HepG2 (cell line): Measurements from ENCODE around the gene LCAT. TPM values are rescaled to one million over a fixed set of nuclear protein-coding genes. Genes with fewer than 3 reads are reported as not detected.

Source experiments
- ARNTL ChIP-seq: sonication (generic); formaldehyde crosslinking; IDR thresholded peaks from 2 replicates; pipeline ENCODE4 v1.4.0; 2020; ENCODE audit warnings: mild to moderate bottlenecking, missing genetic modification reagents
- CCDC6 ChIP-seq: sonication (generic); formaldehyde crosslinking; IDR thresholded peaks from 2 replicates; pipeline ENCODE4 v1.8.1; 2022; ENCODE audit warnings: mild to moderate bottlenecking, missing genetic modification reagents, moderate library complexity
- GMEB2 ChIP-seq: IDR thresholded peaks from 2 replicates; pipeline ENCODE4 v1.6.1; 2016; ENCODE audit warnings: missing biosample characterization, missing genetic modification reagents, low read depth
- MXD3 ChIP-seq: IDR thresholded peaks from 2 replicates; pipeline ENCODE4 v1.6.1; 2016; ENCODE audit warnings: mild to moderate bottlenecking, missing biosample characterization, missing genetic modification reagents
- NR0B2 ChIP-seq: sonication (generic); formaldehyde crosslinking; IDR thresholded peaks from 2 replicates; pipeline ENCODE4 v1.4.0; 2020; ENCODE audit warnings: mild to moderate bottlenecking, missing genetic modification reagents
- POGK ChIP-seq: sonication (generic); formaldehyde crosslinking; conservative IDR thresholded peaks from 2 replicates; pipeline ENCODE4 v1.8.0; 2022; ENCODE audit warnings: mild to moderate bottlenecking, moderate library complexity, missing genetic modification reagents
- RARG ChIP-seq: sonication (generic); formaldehyde crosslinking; IDR thresholded peaks from 2 replicates; pipeline ENCODE4 v1.4.0; 2020; ENCODE audit warnings: low read depth, mild to moderate bottlenecking, missing genetic modification reagents
- RBAK ChIP-seq: sonication (generic); formaldehyde crosslinking; IDR thresholded peaks from 2 replicates; pipeline ENCODE4 v1.5.1; 2020; ENCODE audit warnings: mild to moderate bottlenecking, missing genetic modification reagents
- SP5 ChIP-seq: IDR thresholded peaks from 2 replicates; pipeline ENCODE4 v1.6.1; 2016; ENCODE audit warnings: low read depth, borderline replicate concordance
- YY1 ChIP-seq: IDR thresholded peaks from 2 replicates; pipeline ENCODE4 v1.6.1; 2011; ENCODE audit warnings: low read length, low read depth, moderate library complexity, mild to moderate bottlenecking; ENCODE audit not compliant: insufficient read depth, insufficient replicate concordance
- ZNF160 ChIP-seq: sonication (generic); formaldehyde crosslinking; IDR thresholded peaks from 2 replicates; pipeline ENCODE4 v1.8.0; 2022; ENCODE audit warnings: mild to moderate bottlenecking, inconsistent platforms, missing genetic modification reagents
- ZNF180 ChIP-seq: sonication (generic); formaldehyde crosslinking; IDR thresholded peaks from 2 replicates; pipeline ENCODE4 v1.4.0; 2020; ENCODE audit warnings: low read depth, missing genetic modification reagents, borderline replicate concordance
- ZNF33B ChIP-seq: sonication (generic); formaldehyde crosslinking; IDR thresholded peaks from 2 replicates; pipeline ENCODE4 v1.5.1; 2020; ENCODE audit warnings: mild to moderate bottlenecking, missing genetic modification reagents
- ZNF441 ChIP-seq: sonication (generic); formaldehyde crosslinking; IDR thresholded peaks from 2 replicates; pipeline ENCODE4 v1.7.0; 2021; ENCODE audit warnings: missing genetic modification reagents, borderline replicate concordance
- ZNF597 ChIP-seq: sonication (generic); formaldehyde crosslinking; IDR thresholded peaks from 2 replicates; pipeline ENCODE4 v1.5.0; 2020; ENCODE audit warnings: missing genetic modification reagents
- ZNF605 ChIP-seq: sonication (generic); formaldehyde crosslinking; IDR thresholded peaks from 2 replicates; pipeline ENCODE4 v1.8.0; 2022; ENCODE audit warnings: mild to moderate bottlenecking, missing genetic modification reagents
- ZNF674 ChIP-seq: sonication (generic); formaldehyde crosslinking; IDR thresholded peaks from 2 replicates; pipeline ENCODE4 v1.5.0; 2020; ENCODE audit warnings: low read depth, mild to moderate bottlenecking, missing genetic modification reagents
- ZSCAN5A ChIP-seq: sonication (generic); formaldehyde crosslinking; IDR thresholded peaks from 2 replicates; pipeline ENCODE4 v1.8.0; 2022; ENCODE audit warnings: mild to moderate bottlenecking, missing genetic modification reagents, borderline replicate concordance
- polyA plus RNA-seq, 8 experiments: library from polyadenylated mRNA; depleted of rRNA in 3 of 8; stranded (reverse) in 7 of 8; unstranded in 1 of 8; fragments of >200 nt; fragmentation: Illumina TruSeq in 4 of 8; extraction: Trizol in 4 of 8; gene quantifications; 2 replicates each; pipeline versions ENCODE4 v1.2.1 to v1.2.3, GENCODE V29; 2011 to 2016; ENCODE audit warnings: low read depth in 4 of 8, missing spikeins in 1 of 8, mixed read lengths in 1 of 8; ENCODE audit not compliant: insufficient read depth in 1 of 8
- total RNA-seq, 5 experiments: library from RNA; depleted of rRNA; stranded (reverse); fragments of >200 nt; fragmentation: Illumina TruSeq; extraction: Trizol; gene quantifications; 2 replicates each; pipeline ENCODE4 v1.2.3, GENCODE V29; 2016; ENCODE audit warnings: low read depth in 1 of 5

The LCAT gene
- total and polyA plus RNA-seq, 2 of the 13 experiments (the other 11 are each of a cell fraction or from before 2014, with no cell fraction given) = 36.1 to 38.9 TPM

- TF ChIP-seq ZNF597 (CRISPR knock-in tag) = no peak
- no peak for TF ChIP-seq POGK (CRISPR knock-in tag)
- TF ChIP-seq ZNF605 (CRISPR knock-in tag) = peak; percentile 7; the same call in 1 of the 2 replicates
- no peak for TF ChIP-seq CCDC6
- 0 out of 2 replicates have a peak, but pooled peaks have one; percentile 45 for TF ChIP-seq ZSCAN5A (CRISPR knock-in tag)
- TF ChIP-seq YY1 = no peak
- TF ChIP-seq MXD3 (CRISPR knock-in tag) = no peak
- 0 out of 2 replicates have a peak, but pooled peaks have one; percentile 5 for TF ChIP-seq ZNF441 (CRISPR knock-in tag)
- TF ChIP-seq RBAK (CRISPR knock-in tag) = no peak
- TF ChIP-seq NR0B2 = no peak
- TF ChIP-seq GMEB2 (CRISPR knock-in tag) = no peak
- TF ChIP-seq RARG (CRISPR knock-in tag) = no peak
- TF ChIP-seq ZNF180 (CRISPR knock-in tag) = no peak
- no peak for TF ChIP-seq SP5 (CRISPR knock-in tag)
- no peak for TF ChIP-seq ARNTL
- no peak for TF ChIP-seq ZNF33B (CRISPR knock-in tag)
- 0 out of 2 replicates have a peak, but pooled peaks have one; percentile 65 for TF ChIP-seq ZNF674 (CRISPR knock-in tag)
- no peak for TF ChIP-seq ZNF160 (CRISPR knock-in tag)
Observed at GRCh38 chr16:67934306-67935100, 9.4 kb downstream of the LCAT start (continued).
